ENCODE results near the gene NCAPG2. TPM values are rescaled to one million over a fixed set of nuclear protein-coding genes. Genes with fewer than 3 reads are reported as not detected.
A peak's percentile ranks its signal among the peaks of the same experiment; 100 is the strongest.

The NCAPG2 gene
- total and polyA plus RNA-seq, 2 experiments from 2014 or later, result 38.7 to 91.2 TPM

GRCh38 chr7:158617737-158618128 lies 86.9 kb downstream of the NCAPG2 start:
- H3K4me2 ChIP-seq, result 0 out of 2 replicates have a peak overlapping the region, but pooled peaks have one; percentile 42
- peak; percentile 88 for DNase-seq (ENCODE audit: low spot score)
- no peak overlapping the region for H2AFZ ChIP-seq
- Mint-ChIP-seq H3K4me3 (peak overlapping the region; percentile 4; the same call in 1 of the 3 replicates), H3K27ac (peak overlapping the region; percentile 87), H3K27me3 (ENCODE audit: insufficient read depth, low read depth, poor library complexity) (peaks cover 7% of the 10 kb centered on the region), H3K9me3 (no peaks in the 10 kb centered on the region), H3K4me1 (peaks cover 41% of the 10 kb centered on the region), H3K36me3 (ENCODE audit: low read depth) (peaks cover 21% of the 10 kb centered on the region; the same call in 2 of the 3 replicates)
- peaks cover 18% of the 10 kb centered on the region for H3K79me2 ChIP-seq (replicated peaks; ENCODE audit: insufficient read depth)
- H3K27ac ChIP-seq (ENCODE audit: low read depth), result peak overlapping the region; percentile 91
- peak; percentile 91 for ATAC-seq
- peaks cover 5% of the 10 kb centered on the region; the same call in 1 of the 2 replicates for H3K36me3 ChIP-seq (ENCODE audit: insufficient read depth)
- no peaks in the 10 kb centered on the region for H3F3A ChIP-seq (replicated peaks; ENCODE audit: low read depth)
- no peak overlapping the region for H3K4me3 ChIP-seq
- TF ChIP-seq ZNF462 (CRISPR knock-in tag; IDR thresholded peaks at IDR 0.05) (peak; percentile 97), CREB1 (CRISPR knock-in tag; IDR thresholded peaks at IDR 0.05; ENCODE audit: low read depth) (0 out of 2 replicates have a peak, but pooled peaks have one; percentile 2), CTCF (conservative IDR thresholded peaks at IDR 0.05; ENCODE audit: low read depth in 2 of 2) (no peak), NANOG (IDR thresholded peaks at IDR 0.05; ENCODE audit: borderline replicate concordance) (peak; percentile 63; the same call in 1 of the 2 replicates)
- H3K9me2 ChIP-seq (ENCODE audit: insufficient read depth), result peaks cover 5% of the 10 kb centered on the region; the same call in 1 of the 2 replicates
- no peaks in the 10 kb centered on the region for H4K20me1 ChIP-seq (replicated peaks; ENCODE audit: insufficient read depth)
- H3K4me1 ChIP-seq (ENCODE audit: insufficient read depth), result peaks cover 35% of the 10 kb centered on the region
- no peaks in the 10 kb centered on the region for H3K27me3 ChIP-seq (ENCODE audit: insufficient read depth)

All from GM23338 (cell line).